ENCODE results near the gene GSK3B. TPM values are rescaled to one million over a fixed set of nuclear protein-coding genes. Genes with fewer than 3 reads are reported as not detected.

Gene GSK3B
- total and polyA plus RNA-seq, 2 experiments from 2014 or later = 29.0 to 45.3 TPM

DNA sequence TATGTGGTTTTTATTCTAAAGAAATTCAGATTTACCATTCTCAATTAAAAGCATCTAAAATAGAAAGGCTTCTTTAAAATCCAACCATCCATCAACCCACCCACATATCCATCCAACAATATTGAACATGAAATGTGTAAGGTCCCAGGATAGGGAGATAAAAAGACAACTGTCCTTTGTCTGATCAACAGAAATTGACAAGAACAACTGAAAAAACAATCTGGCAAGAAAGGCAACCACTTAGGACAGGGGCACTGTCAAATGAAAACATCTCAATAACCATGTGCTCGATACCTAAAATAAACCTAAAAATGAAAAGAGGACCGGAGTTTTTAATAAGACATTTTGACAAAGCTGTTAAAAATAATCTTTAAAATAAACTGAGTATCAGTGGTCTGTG is 245.1 kb downstream of the GSK3B start:
- Mint-ChIP-seq H3K4me1 (peaks cover 5% of the 10 kb centered on the region; the same call in 1 of the 3 replicates), H3K9me3 (no peaks in the 10 kb centered on the region; the same call in 2 of the 3 replicates), H3K36me3 (ENCODE audit: low read depth) (peaks cover 22% of the 10 kb centered on the region; the same call in 2 of the 3 replicates), H3K27ac (no peak overlapping the region), H3K27me3 (ENCODE audit: insufficient read depth, low read depth, poor library complexity) (no peaks in the 10 kb centered on the region), H3K4me3 (no peak overlapping the region)
- Histone ChIP-seq H4K20me1 (replicated peaks; ENCODE audit: insufficient read depth) (no peaks in the 10 kb centered on the region), H2AFZ (no peak overlapping the region), H3K79me2 (replicated peaks; ENCODE audit: insufficient read depth) (peaks cover 15% of the 10 kb centered on the region), H3K36me3 (ENCODE audit: insufficient read depth) (no peaks in the 10 kb centered on the region), H3K4me1 (ENCODE audit: insufficient read depth) (no peaks in the 10 kb centered on the region), H3K27me3 (ENCODE audit: insufficient read depth) (no peaks in the 10 kb centered on the region), H3K27ac (ENCODE audit: low read depth) (no peak overlapping the region), H3K9me2 (ENCODE audit: insufficient read depth) (no peaks in the 10 kb centered on the region; the same call in 1 of the 2 replicates), H3K4me2 (no peak overlapping the region), H3K4me3 (no peak overlapping the region), H3F3A (replicated peaks; ENCODE audit: low read depth) (no peaks in the 10 kb centered on the region)
- ATAC-seq (no peak), DNase-seq (ENCODE audit: low spot score) (no peak)
- TF ChIP-seq STAT1 (IDR thresholded peaks at IDR 0.05; ENCODE audit: unreplicated experiment) (no peak), EZH2phosphoT487 (IDR thresholded peaks at IDR 0.05; ENCODE audit: unreplicated experiment) (no peak), ZNF331 (CRISPR knock-in tag; IDR thresholded peaks at IDR 0.05; ENCODE audit: low read depth) (no peak), ZNF462 (CRISPR knock-in tag; IDR thresholded peaks at IDR 0.05) (no peak)

DNA sequence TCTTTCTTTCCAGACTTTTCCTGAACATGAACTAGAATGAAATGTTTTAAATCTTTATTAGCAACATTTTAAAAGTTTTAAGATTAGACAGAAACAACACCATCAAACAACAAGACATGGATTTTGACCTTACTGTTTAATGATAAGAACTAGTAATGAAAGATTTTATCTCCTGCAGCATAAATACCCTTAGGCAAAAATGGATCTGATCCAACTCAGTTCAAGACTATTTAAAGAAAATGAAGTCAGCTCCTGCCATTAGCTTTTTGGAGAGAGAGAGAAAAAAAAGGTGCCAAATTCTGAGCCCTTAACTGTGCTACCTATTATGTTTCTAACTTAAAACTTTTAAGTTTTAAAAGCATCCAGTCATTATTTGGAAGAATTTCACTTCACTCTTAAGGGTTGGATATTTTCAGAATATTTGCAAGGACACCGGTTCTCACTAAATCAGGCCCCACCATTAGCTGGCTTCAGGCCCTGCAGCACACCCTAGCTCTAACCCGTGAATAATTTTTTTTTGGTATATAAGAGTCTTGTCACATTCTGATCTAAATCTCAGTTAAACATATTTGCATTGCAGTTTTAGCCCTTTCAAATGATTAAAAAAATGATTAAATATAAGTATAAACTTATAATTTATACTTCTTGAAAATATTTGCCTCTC is 252.3 kb downstream of the GSK3B start:
- TF ChIP-seq CTCF (conservative IDR thresholded peaks at IDR 0.05; ENCODE audit: low read depth in 2 of 2) (no peak), NANOG (IDR thresholded peaks at IDR 0.05; ENCODE audit: borderline replicate concordance) (no peak)
- TF ChIP-seq, protein P1, sequence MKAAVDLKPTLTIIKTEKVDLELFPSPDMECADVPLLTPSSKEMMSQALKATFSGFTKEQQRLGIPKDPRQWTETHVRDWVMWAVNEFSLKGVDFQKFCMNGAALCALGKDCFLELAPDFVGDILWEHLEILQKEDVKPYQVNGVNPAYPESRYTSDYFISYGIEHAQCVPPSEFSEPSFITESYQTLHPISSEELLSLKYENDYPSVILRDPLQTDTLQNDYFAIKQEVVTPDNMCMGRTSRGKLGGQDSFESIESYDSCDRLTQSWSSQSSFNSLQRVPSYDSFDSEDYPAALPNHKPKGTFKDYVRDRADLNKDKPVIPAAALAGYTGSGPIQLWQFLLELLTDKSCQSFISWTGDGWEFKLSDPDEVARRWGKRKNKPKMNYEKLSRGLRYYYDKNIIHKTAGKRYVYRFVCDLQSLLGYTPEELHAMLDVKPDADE (IDR thresholded peaks at IDR 0.05) = no peak
- H3K27me3 Mint-ChIP-seq (ENCODE audit: insufficient read depth, low read depth, poor library complexity) = no peaks in the 10 kb centered on the region
- Histone ChIP-seq H3K36me3 (ENCODE audit: insufficient read depth) (no peaks in the 10 kb centered on the region; the same call in 1 of the 2 replicates), H3K4me3 (no peak overlapping the region), H4K20me1 (replicated peaks; ENCODE audit: insufficient read depth) (no peaks in the 10 kb centered on the region), H2AFZ (no peak overlapping the region), H3K79me2 (replicated peaks; ENCODE audit: insufficient read depth) (peaks cover 15% of the 10 kb centered on the region), H3K4me2 (no peak overlapping the region), H3K27me3 (ENCODE audit: insufficient read depth) (no peaks in the 10 kb centered on the region), H3K27ac (ENCODE audit: low read depth) (no peak overlapping the region), H3K9me2 (ENCODE audit: insufficient read depth) (no peaks in the 10 kb centered on the region), H3K4me1 (ENCODE audit: insufficient read depth) (no peaks in the 10 kb centered on the region), H3F3A (replicated peaks; ENCODE audit: low read depth) (no peaks in the 10 kb centered on the region)
- peaks cover 12% of the 10 kb centered on the region; the same call in 2 of the 3 replicates for H3K36me3 Mint-ChIP-seq (ENCODE audit: low read depth)
- H3K9me3 Mint-ChIP-seq = no peaks in the 10 kb centered on the region; the same call in 2 of the 3 replicates
- peaks cover 5% of the 10 kb centered on the region; the same call in 1 of the 3 replicates for H3K4me1 Mint-ChIP-seq
- no peak for DNase-seq (ENCODE audit: low spot score)
- H3K4me3 Mint-ChIP-seq = no peak overlapping the region
- H3K27ac Mint-ChIP-seq = no peak overlapping the region
- ATAC-seq = no peak

All from GM23338 (cell line).